ENCODE measurements around the gene VAV3. TPM values are rescaled to one million over a fixed set of nuclear protein-coding genes. Genes with fewer than 3 reads are reported as not detected.

VAV3 gene
- polyA plus RNA-seq, 1 of the 3 experiments (the other 2 are of a cell fraction), result not detected

DNA sequence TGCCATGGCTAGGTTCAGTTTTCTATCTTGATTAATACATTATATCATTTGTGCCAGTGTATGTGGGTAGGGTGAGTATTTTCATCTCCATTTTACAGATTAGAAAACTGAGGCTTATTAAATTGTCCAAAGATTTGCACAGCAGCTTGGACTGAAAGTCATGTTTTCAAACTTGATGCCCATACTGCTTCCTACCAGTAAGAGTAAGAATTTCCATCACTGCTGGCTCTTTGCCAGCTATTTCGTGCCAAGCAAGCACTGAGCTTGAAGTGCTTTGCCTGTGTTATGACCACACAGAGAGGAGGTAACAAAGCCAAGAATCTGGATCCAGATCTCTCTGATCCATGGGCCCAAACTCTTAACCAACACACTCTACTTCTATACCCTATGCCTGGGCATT lies 295.0 kb downstream of the VAV3 start:
- POLR2A ChIA-PET, result no interaction called here
- no peaks in the 10 kb centered on the region for H3K27me3 ChIP-seq (ENCODE audit: insufficient read depth)
- H3K4me2 ChIP-seq, result no peak overlapping the region
- H2AFZ ChIP-seq (ENCODE audit: low read depth), result no peak overlapping the region
- no peak for TF ChIP-seq FOSL2 (IDR thresholded peaks at IDR 0.05; ENCODE audit: borderline replicate concordance, low read depth)
- TF ChIP-seq, protein P1, sequence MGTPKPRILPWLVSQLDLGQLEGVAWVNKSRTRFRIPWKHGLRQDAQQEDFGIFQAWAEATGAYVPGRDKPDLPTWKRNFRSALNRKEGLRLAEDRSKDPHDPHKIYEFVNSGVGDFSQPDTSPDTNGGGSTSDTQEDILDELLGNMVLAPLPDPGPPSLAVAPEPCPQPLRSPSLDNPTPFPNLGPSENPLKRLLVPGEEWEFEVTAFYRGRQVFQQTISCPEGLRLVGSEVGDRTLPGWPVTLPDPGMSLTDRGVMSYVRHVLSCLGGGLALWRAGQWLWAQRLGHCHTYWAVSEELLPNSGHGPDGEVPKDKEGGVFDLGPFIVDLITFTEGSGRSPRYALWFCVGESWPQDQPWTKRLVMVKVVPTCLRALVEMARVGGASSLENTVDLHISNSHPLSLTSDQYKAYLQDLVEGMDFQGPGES (IDR thresholded peaks at IDR 0.05; ENCODE audit: low read depth, low read length), result no peak
- TF ChIP-seq TCF12 (IDR thresholded peaks at IDR 0.05), result no peak
- TF ChIP-seq, protein P2, sequence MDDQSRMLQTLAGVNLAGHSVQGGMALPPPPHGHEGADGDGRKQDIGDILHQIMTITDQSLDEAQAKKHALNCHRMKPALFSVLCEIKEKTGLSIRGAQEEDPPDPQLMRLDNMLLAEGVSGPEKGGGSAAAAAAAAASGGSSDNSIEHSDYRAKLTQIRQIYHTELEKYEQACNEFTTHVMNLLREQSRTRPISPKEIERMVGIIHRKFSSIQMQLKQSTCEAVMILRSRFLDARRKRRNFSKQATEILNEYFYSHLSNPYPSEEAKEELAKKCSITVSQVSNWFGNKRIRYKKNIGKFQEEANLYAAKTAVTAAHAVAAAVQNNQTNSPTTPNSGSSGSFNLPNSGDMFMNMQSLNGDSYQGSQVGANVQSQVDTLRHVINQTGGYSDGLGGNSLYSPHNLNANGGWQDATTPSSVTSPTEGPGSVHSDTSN (IDR thresholded peaks at IDR 0.05), result no peak
- TF ChIP-seq RCOR1 (IDR thresholded peaks at IDR 0.05; ENCODE audit: low read length), result no peak
- H3K9ac ChIP-seq, result no peak overlapping the region
- CTCF ChIA-PET, result no interaction called here
- no peaks in the 10 kb centered on the region for H3K36me3 ChIP-seq (replicated peaks in 1 of 2; ENCODE audit: control insufficient read depth in 1 of 2, insufficient read depth in 2 of 2, low read length in 1 of 2)
- H4K20me1 ChIP-seq (ENCODE audit: insufficient read depth), result no peaks in the 10 kb centered on the region
- no peaks in the 10 kb centered on the region for H3K9me2 ChIP-seq
- H3F3A ChIP-seq (replicated peaks; ENCODE audit: insufficient read depth), result no peaks in the 10 kb centered on the region
- H3K9me3 ChIP-seq, result no peaks in the 10 kb centered on the region
- 0% methylated on average over 1 of the region's 1 CpG for WGBS (ENCODE audit: low lambda C conversion rate)
- no peaks in the 10 kb centered on the region for H3K79me2 ChIP-seq (ENCODE audit: insufficient read depth)
- no peak overlapping the region for H3K27ac ChIP-seq (ENCODE audit: low read depth in 2 of 2, low read length in 1 of 2)
- DNase-seq, result peak; percentile 6
- peaks cover 0 to 3% of the 10 kb centered on the region in 2 experiments; a peak in 2 of 4 replicates for H3K4me1 ChIP-seq (ENCODE audit: control insufficient read depth in 1 of 2, insufficient read depth in 2 of 2, low read depth in 1 of 2, low read length in 1 of 2)
- H3K4me3 ChIP-seq (ENCODE audit: low read depth in 2 of 2, low read length in 1 of 2), result no peak overlapping the region

DNA sequence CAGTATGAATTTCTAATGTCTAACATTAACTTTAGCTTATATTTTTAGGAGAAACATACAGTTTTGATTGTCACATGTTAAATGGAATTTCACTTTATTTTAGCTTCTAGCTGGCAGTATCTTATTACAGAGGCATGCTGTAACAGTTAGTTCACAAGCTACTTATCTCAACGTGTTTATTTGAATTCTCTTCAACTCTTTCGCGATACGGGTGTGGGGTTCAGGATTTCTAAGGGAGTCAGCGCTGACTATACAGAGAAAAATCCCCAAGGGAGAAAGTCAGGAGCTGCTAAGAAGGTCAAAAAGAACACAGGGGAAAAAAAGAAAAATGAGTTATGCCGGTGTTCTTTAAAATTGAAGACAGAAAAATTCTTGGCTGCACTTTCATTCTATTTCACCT lies 296.2 kb downstream of the VAV3 start:
- H3K4me2 ChIP-seq, result no peak overlapping the region
- H3K36me3 ChIP-seq (replicated peaks in 1 of 2; ENCODE audit: control insufficient read depth in 1 of 2, insufficient read depth in 2 of 2, low read length in 1 of 2), result no peaks in the 10 kb centered on the region
- no peak overlapping the region for H3K27ac ChIP-seq (ENCODE audit: low read depth in 2 of 2, low read length in 1 of 2)
- H3K9me2 ChIP-seq, result no peaks in the 10 kb centered on the region
- no peak overlapping the region for H3K9ac ChIP-seq
- WGBS (ENCODE audit: low lambda C conversion rate), result 75% methylated on average over 6 of the region's 6 CpGs
- H2AFZ ChIP-seq (ENCODE audit: low read depth), result no peak overlapping the region
- CTCF ChIA-PET, result interaction anchor here (1.6 kb wide), 1 partner anchor 13 kb away, joined by 6 read pairs; no protein-coding TSS in a partner anchor
- peaks cover 0 to 3% of the 10 kb centered on the region in 2 experiments; a peak in 2 of 4 replicates for H3K4me1 ChIP-seq (ENCODE audit: control insufficient read depth in 1 of 2, insufficient read depth in 2 of 2, low read depth in 1 of 2, low read length in 1 of 2)
- H3K9me3 ChIP-seq, result no peaks in the 10 kb centered on the region
- H3K27me3 ChIP-seq (ENCODE audit: insufficient read depth), result no peaks in the 10 kb centered on the region
- DNase-seq, result no peak
- no peaks in the 10 kb centered on the region for H3F3A ChIP-seq (replicated peaks; ENCODE audit: insufficient read depth)
- TF ChIP-seq NFIC (IDR thresholded peaks at IDR 0.05; ENCODE audit: borderline replicate concordance), result no peak
- TF ChIP-seq, protein P1 (IDR thresholded peaks at IDR 0.05; ENCODE audit: low read depth, low read length), result no peak
- no peak for TF ChIP-seq GATA2 (CRISPR knock-in tag; IDR thresholded peaks at IDR 0.05)
- TF ChIP-seq, protein P3, sequence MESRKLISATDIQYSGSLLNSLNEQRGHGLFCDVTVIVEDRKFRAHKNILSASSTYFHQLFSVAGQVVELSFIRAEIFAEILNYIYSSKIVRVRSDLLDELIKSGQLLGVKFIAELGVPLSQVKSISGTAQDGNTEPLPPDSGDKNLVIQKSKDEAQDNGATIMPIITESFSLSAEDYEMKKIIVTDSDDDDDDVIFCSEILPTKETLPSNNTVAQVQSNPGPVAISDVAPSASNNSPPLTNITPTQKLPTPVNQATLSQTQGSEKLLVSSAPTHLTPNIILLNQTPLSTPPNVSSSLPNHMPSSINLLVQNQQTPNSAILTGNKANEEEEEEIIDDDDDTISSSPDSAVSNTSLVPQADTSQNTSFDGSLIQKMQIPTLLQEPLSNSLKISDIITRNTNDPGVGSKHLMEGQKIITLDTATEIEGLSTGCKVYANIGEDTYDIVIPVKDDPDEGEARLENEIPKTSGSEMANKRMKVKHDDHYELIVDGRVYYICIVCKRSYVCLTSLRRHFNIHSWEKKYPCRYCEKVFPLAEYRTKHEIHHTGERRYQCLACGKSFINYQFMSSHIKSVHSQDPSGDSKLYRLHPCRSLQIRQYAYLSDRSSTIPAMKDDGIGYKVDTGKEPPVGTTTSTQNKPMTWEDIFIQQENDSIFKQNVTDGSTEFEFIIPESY (IDR thresholded peaks at IDR 0.05; ENCODE audit: borderline replicate concordance, low read depth), result no peak
- TF ChIP-seq RCOR1 (IDR thresholded peaks at IDR 0.05; ENCODE audit: low read length), result no peak
- no peak for TF ChIP-seq RAD21 (IDR thresholded peaks at IDR 0.05; ENCODE audit: low read length)
- TF ChIP-seq TCF12 (IDR thresholded peaks at IDR 0.05), result no peak
- no peak for TF ChIP-seq JUND (IDR thresholded peaks at IDR 0.05)
- no peak for TF ChIP-seq NRF1 (IDR thresholded peaks at IDR 0.05; ENCODE audit: low read depth, low read length)
- TF ChIP-seq EP300 (IDR thresholded peaks at IDR 0.05; ENCODE audit: borderline replicate concordance in 1 of 2, low read depth in 1 of 2, low read length in 1 of 2), result no peak
- TF ChIP-seq TEAD4 (IDR thresholded peaks at IDR 0.05; ENCODE audit: borderline replicate concordance, insufficient read depth), result no peak
- TF ChIP-seq MEF2A (IDR thresholded peaks at IDR 0.05; ENCODE audit: borderline replicate concordance, low read depth), result no peak
- TF ChIP-seq MXI1 (IDR thresholded peaks at IDR 0.05; ENCODE audit: low read depth, low read length), result no peak
- no peak for TF ChIP-seq POLR2AphosphoS5 (IDR thresholded peaks at IDR 0.05; ENCODE audit: low read depth, low read length)
- no peak for TF ChIP-seq FOSL2 (IDR thresholded peaks at IDR 0.05; ENCODE audit: borderline replicate concordance, low read depth)
- TF ChIP-seq, protein P4, sequence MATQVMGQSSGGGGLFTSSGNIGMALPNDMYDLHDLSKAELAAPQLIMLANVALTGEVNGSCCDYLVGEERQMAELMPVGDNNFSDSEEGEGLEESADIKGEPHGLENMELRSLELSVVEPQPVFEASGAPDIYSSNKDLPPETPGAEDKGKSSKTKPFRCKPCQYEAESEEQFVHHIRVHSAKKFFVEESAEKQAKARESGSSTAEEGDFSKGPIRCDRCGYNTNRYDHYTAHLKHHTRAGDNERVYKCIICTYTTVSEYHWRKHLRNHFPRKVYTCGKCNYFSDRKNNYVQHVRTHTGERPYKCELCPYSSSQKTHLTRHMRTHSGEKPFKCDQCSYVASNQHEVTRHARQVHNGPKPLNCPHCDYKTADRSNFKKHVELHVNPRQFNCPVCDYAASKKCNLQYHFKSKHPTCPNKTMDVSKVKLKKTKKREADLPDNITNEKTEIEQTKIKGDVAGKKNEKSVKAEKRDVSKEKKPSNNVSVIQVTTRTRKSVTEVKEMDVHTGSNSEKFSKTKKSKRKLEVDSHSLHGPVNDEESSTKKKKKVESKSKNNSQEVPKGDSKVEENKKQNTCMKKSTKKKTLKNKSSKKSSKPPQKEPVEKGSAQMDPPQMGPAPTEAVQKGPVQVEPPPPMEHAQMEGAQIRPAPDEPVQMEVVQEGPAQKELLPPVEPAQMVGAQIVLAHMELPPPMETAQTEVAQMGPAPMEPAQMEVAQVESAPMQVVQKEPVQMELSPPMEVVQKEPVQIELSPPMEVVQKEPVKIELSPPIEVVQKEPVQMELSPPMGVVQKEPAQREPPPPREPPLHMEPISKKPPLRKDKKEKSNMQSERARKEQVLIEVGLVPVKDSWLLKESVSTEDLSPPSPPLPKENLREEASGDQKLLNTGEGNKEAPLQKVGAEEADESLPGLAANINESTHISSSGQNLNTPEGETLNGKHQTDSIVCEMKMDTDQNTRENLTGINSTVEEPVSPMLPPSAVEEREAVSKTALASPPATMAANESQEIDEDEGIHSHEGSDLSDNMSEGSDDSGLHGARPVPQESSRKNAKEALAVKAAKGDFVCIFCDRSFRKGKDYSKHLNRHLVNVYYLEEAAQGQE (IDR thresholded peaks at IDR 0.05; ENCODE audit: low read depth, low read length), result no peak
- TF ChIP-seq, protein P5, sequence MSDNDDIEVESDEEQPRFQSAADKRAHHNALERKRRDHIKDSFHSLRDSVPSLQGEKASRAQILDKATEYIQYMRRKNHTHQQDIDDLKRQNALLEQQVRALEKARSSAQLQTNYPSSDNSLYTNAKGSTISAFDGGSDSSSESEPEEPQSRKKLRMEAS (IDR thresholded peaks at IDR 0.05; ENCODE audit: low read depth), result no peak
- H3K79me2 ChIP-seq (ENCODE audit: insufficient read depth), result no peaks in the 10 kb centered on the region
- H4K20me1 ChIP-seq (ENCODE audit: insufficient read depth), result no peaks in the 10 kb centered on the region
- H3K4me3 ChIP-seq (ENCODE audit: low read depth in 2 of 2, low read length in 1 of 2), result no peak overlapping the region
- POLR2A ChIA-PET, result no interaction called here
